ENCODE data around the gene DNAH2.

The DNAH2 gene, protein sequence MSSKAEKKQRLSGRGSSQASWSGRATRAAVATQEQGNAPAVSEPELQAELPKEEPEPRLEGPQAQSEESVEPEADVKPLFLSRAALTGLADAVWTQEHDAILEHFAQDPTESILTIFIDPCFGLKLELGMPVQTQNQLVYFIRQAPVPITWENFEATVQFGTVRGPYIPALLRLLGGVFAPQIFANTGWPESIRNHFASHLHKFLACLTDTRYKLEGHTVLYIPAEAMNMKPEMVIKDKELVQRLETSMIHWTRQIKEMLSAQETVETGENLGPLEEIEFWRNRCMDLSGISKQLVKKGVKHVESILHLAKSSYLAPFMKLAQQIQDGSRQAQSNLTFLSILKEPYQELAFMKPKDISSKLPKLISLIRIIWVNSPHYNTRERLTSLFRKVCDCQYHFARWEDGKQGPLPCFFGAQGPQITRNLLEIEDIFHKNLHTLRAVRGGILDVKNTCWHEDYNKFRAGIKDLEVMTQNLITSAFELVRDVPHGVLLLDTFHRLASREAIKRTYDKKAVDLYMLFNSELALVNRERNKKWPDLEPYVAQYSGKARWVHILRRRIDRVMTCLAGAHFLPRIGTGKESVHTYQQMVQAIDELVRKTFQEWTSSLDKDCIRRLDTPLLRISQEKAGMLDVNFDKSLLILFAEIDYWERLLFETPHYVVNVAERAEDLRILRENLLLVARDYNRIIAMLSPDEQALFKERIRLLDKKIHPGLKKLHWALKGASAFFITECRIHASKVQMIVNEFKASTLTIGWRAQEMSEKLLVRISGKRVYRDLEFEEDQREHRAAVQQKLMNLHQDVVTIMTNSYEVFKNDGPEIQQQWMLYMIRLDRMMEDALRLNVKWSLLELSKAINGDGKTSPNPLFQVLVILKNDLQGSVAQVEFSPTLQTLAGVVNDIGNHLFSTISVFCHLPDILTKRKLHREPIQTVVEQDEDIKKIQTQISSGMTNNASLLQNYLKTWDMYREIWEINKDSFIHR (N-terminal part only)

DNA sequence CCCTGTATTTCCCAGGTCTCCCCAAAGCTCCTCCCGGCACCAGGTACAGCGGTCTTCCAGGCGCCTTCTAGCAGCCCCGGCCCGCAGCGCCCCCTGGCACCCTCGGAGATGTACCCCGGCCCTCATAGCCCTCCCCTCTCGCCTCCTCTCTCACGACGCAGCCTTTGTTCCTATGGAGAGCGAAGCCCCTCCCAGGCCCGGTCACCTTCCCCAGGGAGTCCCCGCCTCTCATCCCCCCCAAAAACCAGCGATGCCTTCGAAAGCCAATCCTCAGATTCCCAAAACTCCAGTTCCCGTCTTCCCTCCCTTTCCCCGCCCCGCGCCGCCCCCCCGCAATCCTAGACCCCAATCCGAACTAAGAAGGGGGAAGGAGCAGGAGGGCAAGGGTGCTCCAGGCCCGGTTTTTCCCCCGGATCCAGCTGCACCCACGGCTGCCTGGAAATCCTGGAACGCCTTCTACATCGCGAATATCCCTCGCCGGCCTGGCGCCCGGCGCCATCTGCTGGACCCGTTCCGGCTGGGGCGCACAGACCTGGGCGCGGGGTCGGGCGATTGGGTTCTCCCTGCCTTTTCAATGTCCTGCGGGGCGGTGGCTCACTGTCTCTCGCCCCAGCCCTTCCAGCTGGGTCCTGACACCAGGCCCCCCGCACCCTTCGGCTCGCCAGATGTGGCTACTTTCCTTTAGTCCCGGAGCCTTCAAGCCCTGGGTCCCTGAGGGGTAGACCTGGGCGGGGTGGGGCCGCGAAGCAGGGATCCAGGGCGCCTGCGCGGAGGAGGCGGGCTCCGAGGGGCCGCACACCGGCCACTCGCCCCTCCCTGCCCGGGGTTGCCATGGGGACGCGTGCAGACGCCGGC lies at the start of gene DNAH2:
TSS of gene DNAH2 (plus strand) at position 844 of the 855 bp plus-strand sequence. CDS start 1,991 bp downstream, outside the sequence.
- DNase-seq = peak; percentile 56

DNA sequence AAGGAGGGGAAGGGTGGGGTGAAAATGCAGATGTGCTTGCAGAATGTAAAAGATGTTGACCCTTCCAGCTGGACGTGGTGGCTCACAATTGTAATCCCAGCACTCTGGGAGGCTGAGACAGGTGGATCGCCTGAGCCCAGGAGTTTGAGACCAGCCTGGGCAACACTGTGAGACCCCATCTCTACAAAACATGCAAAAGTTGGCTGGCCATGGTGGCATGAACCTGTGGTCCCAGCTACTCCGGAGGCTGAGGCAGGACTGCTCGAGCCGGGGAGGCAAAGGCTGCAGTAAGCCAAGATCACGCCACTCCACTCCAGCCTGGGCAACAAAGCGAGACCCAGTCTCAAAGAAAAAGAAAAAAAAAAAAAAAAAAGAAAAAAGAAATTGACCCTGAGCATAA lies 49.1 kb upstream of the DNAH2 start:
- DNase-seq = no peak

DNA sequence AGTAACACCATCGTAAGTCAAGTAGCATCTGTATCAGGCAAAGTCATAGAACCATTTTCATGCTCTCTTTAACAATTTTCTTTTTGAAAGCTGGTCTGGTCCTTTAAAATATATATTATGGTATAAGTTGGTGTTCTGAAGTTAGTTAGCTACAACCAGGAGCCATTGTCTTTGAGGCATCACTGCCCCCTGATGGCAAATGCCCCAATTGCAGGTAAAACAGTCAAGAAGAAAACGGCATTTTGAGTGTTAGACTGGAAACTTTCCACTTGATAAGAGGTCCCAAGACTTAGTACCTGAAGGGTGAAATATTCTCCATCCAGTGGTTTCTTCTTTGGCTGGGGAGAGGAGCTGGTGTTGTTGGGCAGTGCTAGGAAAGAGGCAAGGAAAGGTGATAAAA lies 44.3 kb upstream of the DNAH2 start:
- peak; percentile 39 for DNase-seq

- no peak for DNase-seq
These were observed 42.6 kb upstream of the DNAH2 start for GRCh38 chr17:7674934-7675333.

DNA sequence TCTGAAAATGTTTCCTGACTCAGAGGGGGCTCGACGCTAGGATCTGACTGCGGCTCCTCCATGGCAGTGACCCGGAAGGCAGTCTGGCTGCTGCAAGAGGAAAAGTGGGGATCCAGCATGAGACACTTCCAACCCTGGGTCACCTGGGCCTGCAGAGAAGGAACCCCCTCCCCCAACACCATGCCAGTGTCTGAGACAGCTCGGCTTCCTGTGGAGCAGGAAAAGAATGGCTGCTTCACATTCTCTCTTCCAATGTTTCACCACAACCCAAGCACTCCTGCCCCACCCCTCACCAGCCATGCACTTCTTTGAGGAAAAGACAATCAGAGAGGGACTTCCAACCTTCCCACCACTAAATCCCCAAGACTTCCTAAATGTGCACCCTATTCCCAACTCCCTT lies 41.0 kb upstream of the DNAH2 start:
- DNase-seq = no peak

GRCh38 chr17:7677388-7678067 lies 40.0 kb upstream of the DNAH2 start:
- DNase-seq = no peak

GRCh38 chr17:7684851-7685532 lies 32.6 kb upstream of the DNAH2 start:
- DNase-seq = no peak

- DNase-seq = peak; percentile 92
These were observed 31.9 kb upstream of the DNAH2 start for GRCh38 chr17:7685533-7686221.

DNA sequence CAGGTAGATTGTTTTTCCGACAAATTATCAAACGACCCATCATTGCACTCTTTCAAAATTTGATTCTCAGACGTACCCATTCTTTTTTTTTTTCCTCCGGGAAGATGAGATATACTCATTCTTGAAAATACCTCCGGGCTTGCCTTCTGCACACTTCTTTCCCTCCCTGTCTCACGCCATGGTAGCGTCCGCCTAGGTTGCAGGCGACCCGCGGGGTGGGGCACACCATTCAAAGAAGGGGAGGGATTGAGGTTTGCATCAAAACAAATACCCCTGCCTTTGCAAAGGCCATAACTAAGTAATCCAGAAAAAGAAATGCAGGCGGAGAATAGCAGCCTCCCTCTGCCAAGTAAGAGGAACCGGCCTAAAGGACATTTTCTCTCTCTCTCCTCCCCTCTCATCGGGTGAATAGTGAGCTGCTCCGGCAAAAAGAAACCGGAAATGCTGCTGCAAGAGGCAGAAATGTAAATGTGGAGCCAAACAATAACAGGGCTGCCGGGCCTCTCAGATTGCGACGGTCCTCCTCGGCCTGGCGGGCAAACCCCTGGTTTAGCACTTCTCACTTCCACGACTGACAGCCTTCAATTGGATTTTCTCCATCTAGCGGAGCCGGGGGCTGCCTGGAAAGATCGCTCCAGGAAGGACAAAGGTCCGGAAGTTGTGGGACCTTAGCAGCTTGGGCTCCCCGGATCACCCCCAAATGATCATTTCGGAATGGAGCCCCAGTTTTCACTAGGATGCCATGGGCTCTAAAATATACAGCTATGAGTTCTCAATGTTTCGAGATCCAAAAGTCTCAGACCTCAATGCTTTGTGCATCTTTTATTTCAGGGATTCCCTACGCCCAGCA lies 31.1 kb upstream of the DNAH2 start:
- DNase-seq = peak; percentile 92

DNA sequence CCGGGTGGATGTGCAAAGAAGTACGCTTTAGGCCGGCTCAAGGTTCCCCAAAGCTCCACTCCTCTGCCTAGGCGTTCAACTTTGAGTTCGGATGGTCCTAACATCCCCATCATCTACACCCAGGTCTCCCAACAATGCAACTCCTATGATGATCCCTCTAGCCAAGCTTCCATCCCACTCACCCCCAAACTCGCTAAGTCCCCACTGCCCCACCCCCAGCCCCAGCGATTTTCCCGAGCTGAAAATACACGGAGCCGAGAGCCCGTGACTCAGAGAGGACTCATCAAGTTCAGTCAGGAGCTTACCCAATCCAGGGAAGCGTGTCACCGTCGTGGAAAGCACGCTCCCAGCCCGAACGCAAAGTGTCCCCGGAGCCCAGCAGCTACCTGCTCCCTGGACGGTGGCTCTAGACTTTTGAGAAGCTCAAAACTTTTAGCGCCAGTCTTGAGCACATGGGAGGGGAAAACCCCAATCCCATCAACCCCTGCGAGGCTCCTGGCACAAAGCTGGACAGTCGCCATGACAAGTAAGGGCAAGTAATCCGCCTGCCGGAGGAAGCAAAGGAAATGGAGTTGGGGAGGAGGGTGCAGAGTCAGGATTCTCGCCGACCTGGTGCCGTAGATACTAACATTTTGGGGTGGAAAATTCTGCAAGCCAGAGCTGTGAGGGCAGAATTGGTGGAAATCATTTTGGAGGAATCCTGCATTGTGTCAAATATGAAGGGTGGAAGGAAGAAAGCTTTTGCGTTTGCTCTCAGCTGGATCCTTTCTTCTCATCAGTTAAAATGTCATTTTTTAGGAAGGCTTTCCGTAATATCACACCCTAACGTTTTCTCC lies 30.3 kb upstream of the DNAH2 start, which contains the start of gene TP53:
TSS of gene TP53 (minus strand) at position 419 of the 836 bp plus-strand sequence. CDS start 10,896 bp downstream, outside the sequence.
- DNase-seq = peak; percentile 91

- peak; percentile 98 for DNase-seq
These were observed 29.4 kb upstream of the DNAH2 start, which contains the start of gene WRAP53 for GRCh38 chr17:7687908-7688807. Gene WRAP53, plus strand, starts transcription at chr17:7688477. Its CDS starts 172 bp downstream, at chr17:7688649.

- DNase-seq = no peak
These were observed 28.7 kb upstream of the DNAH2 start for GRCh38 chr17:7688808-7689316.

- DNase-seq = no peak
These were observed 22.0 kb upstream of the DNAH2 start for GRCh38 chr17:7695586-7695985.

DNA sequence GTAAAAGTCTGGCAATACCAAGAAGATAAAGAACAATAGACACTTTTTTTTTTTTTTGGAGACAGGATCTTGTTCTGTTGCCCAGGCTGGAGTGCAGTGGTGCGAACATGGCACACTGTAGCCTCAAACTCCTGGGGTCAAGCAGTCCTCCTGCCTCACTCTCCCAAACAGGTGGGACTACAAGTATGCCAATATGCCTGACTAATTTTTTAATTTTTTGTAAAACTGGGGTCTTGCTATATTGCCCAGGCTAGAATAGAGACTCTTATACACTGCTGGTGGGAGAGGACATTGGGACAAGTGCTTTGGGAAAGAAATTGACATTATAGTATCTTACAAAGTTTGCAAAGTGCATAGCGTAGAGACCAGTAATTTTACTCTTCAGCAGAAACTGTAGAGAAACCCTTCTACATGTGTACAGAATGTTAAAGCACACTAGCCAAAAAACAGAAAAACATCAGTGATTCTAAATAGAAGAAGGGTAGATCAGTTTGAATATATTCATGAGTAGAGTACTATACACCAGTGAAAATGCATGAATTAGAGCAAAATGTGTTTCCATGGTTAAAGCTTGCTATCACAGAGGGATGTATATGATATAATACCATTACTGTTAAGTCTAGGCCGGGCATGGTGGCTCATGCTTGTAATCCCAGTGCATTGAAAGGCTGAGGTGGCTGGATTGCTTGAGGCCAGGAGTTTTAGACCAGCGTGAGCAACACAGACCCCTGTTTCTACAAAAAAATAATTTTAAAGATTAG lies 19.5 kb upstream of the DNAH2 start:
- DNase-seq = no peak

- DNase-seq = no peak
These were observed 17.0 kb upstream of the DNAH2 start for GRCh38 chr17:7700510-7700909.

DNA sequence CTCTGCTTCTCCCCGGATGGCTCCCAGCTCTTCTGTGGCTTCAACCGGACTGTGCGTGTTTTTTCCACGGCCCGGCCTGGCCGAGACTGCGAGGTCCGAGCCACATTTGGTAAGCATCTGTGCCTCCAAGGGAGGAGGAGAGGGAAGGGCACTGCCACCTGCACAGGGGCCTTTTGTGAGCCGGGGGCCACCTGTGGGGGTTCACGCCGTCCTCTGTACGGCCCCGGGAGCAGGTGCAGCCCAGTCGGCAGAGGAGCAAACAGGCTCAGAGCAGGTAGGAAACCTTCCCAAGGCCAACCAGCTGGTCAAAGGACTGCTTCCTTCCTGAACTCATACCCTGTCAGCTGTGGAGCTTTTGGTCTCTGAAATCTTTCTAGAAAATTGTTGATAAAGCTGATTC lies 15.9 kb upstream of the DNAH2 start:
- no peak for DNase-seq

Measured in MV-4-11 (cell line).